GM10266 (cell line): ENCODE results near the gene ADAM12.
"Not testable (repeated sequence)": the region's sequence is repeated elsewhere in the genome, so short reads cannot be mapped to it uniquely, and the experiment has no call there.

ENCODE experiments used
- DNase-seq: peaks from one replicate; pipeline ENCODE4 v3.0.0; 2012; ENCODE audit errors: extremely low spot score
- TF ChIP-seq, protein P1 (sequence below): IDR thresholded peaks from 2 replicates; pipeline ENCODE4 v1.5.1; 2012; ENCODE audit warnings: mild to moderate bottlenecking, low read depth; ENCODE audit not compliant: control insufficient read depth, insufficient read depth; ENCODE audit errors: missing control alignments

Gene ADAM12

DNA sequence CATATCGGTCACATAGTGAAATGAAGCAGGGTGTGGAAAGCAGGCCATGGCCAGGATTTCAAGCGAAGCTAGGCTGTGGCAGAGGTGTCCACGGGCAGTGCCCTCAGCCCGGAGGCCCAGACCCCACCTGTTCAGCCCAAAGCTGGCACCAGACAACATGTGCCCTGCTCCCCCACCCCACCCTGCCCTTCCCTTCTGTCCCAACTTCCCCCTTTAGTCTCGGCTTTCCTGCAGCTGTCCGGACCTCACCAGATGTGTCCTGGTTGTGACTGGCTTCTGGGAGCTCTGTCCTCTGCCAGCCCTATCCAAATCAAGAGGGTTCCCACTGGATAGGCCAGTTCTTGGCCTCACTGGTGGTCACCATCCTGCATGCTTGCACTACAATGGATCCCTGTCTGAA is 37.3 kb downstream of the ADAM12 start:
- TF ChIP-seq, protein P1, sequence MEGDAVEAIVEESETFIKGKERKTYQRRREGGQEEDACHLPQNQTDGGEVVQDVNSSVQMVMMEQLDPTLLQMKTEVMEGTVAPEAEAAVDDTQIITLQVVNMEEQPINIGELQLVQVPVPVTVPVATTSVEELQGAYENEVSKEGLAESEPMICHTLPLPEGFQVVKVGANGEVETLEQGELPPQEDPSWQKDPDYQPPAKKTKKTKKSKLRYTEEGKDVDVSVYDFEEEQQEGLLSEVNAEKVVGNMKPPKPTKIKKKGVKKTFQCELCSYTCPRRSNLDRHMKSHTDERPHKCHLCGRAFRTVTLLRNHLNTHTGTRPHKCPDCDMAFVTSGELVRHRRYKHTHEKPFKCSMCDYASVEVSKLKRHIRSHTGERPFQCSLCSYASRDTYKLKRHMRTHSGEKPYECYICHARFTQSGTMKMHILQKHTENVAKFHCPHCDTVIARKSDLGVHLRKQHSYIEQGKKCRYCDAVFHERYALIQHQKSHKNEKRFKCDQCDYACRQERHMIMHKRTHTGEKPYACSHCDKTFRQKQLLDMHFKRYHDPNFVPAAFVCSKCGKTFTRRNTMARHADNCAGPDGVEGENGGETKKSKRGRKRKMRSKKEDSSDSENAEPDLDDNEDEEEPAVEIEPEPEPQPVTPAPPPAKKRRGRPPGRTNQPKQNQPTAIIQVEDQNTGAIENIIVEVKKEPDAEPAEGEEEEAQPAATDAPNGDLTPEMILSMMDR: no peak
- DNase-seq: no peak

DNA sequence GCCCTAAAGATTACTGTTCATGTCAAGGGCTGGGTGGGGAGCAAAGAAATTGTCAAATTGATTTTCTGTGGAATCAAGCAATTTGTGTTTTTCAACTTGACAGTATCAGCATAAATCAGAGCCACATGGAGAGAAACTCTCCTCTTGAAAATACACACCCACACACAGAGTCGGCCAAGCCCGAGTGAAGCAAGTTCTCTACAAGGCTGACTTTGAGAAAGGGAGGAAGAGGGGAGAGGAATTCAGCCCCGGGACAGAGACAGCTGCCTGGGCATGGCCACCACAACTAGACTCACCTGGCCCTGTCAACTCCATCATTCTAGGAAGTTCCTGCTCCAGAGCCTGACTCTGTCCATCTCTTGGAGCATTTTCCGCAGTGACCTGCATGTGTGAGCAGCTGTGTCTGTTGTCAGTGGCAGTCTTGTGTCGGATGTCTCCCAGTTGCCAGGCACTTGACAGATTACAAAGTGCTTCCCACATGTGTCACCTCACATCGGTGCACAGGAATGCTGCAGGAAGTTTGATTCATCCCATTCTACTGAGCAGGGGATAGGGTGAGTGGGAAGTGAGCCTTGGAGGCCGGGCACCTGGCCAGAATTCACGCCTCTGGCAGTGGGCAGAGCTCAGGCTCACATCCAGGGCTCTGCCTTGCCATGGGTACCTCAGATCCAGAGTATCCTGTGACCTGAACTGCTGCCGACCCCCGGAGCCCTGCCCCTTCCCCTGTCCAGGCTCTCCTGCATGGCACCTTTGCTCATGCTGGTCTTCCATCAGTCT is 37.9 kb downstream of the ADAM12 start:
- DNase-seq: no peak
- TF ChIP-seq, protein P1: no peak

DNA sequence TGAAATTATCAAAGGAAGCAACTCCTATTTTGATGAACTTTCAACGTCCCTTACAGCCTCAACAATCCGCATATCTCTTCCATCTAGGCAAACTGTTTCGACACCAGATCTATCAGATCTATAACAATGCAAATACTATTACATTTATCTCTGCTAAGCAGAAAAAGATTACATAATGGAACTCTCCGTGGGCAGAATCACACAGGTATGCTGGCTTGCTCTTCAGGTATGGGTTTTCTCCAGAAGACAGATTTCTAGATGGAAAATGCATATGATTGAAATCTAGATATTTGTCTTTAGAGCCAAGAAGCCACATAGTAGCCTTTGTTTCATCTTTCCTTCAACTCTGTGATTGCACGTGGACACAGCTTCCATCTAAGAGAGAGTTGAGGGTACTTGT is 38.6 kb downstream of the ADAM12 start:
- TF ChIP-seq, protein P1: no peak
- DNase-seq: no peak

DNA sequence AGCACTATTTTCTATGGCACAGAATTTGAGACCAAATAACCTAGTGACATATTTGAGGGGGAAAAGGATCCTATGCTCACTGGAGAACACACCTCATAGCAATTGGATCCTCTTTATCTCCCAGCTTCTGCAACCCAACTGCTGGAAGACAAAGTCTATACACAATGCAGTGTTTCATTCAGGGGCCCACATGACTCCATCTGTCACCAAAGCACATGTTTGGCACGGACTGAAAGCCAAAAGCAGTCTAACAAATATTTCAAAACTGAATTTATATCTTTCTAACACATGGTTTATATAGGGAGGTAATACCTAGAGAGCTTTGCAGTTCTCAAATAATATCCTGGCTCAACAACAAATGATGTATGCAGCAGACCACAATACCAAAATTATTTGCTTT is 39.2 kb downstream of the ADAM12 start:
- no peak for DNase-seq
- TF ChIP-seq, protein P1: no peak

DNA sequence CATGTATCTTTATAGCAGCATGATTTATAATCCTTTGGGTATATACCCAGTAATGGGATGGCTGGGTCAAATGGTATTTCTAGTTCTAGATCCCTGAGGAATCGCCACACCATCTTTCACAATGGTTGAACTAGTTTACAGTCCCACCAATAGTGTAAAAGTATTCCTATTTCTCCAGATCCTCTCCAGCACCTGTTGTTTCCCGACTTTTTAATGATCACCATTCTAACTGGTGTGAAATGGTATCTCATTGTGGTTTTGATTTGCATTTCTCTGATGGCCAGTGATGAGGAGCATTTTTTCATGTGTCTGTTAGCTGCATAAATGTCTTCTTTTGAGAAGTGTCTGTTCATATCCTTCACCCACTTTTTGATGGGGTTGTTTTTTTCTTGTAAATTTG is 44.8 kb downstream of the ADAM12 start:
- not testable (repeated sequence) for DNase-seq

DNA sequence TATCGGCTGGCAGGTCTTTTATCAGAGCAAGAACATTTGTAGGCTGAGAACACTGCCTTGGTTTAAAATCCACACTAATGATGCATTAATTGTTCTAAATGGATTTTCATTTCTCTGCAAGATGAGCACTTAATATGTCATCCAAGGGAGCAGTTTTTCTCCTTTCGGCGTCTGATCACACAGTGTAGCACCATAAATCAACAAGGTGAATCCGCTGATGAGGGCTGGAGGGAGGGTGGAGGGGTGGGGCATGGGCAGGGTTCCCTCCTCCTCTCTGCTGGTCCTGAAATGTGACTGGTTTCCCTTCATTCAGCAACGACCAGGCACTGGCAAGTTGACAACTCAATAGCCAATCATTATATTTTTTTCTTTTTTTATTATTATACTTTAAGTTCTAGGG is 45.6 kb downstream of the ADAM12 start:
- TF ChIP-seq, protein P1: no peak
- DNase-seq: no peak

DNA sequence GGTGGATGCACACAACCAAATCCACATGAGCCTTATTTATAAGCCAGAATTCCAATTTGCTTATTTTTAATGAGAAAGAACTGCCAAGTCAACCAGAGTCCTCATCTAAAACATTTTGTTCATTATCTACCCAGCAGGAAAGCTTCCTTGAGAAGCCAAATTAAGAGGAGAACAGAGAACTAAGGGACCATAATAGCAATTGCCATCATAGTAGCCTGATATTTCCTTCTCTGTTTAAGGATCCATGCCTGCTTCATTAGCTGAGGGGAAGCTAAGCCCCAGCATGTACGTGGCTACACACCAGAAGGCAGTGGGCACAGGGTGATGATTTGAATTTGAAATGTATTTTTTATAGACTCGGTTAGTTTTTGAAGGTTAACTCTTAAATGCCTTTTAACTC is 46.8 kb downstream of the ADAM12 start:
- TF ChIP-seq, protein P1: no peak
- no peak for DNase-seq
